Fibroblast of skin of abdomen (primary cell): Measurements from ENCODE around the gene ANXA3.
"Not testable (repeated sequence)": the region's sequence is repeated elsewhere in the genome, so short reads cannot be mapped to it uniquely, and the experiment has no call there.

ENCODE experiments used
- DNase-seq: peaks from one replicate; pipeline ENCODE4 v3.0.0-alpha.2; 2013

Gene ANXA3

GRCh38 chr4:78543424-78544125 lies 8.0 kb upstream of the ANXA3 start:
- peak; percentile 37 for DNase-seq

DNA sequence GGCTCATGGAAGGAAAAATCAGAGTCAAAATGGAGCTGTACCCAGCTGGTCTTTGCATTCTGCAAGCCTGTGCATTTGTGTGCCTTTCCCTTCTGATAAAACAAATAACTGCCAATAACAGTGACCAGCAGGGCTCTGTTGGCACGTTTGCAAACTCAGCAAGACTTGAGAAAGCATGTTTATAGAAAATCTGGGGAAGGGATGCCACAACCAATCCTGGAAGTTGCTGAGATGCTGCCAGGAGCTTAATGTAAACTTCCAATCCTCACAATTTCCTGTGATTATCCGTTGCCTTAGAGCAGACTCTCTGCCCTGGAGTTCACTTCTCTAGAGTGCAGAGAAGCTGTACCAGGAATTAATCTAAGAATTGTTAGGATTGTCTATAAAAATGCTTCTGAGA lies 6.9 kb upstream of the ANXA3 start:
- no peak for DNase-seq

GRCh38 chr4:78545275-78546246 lies 6.0 kb upstream of the ANXA3 start:
- DNase-seq: peak; percentile 18

DNA sequence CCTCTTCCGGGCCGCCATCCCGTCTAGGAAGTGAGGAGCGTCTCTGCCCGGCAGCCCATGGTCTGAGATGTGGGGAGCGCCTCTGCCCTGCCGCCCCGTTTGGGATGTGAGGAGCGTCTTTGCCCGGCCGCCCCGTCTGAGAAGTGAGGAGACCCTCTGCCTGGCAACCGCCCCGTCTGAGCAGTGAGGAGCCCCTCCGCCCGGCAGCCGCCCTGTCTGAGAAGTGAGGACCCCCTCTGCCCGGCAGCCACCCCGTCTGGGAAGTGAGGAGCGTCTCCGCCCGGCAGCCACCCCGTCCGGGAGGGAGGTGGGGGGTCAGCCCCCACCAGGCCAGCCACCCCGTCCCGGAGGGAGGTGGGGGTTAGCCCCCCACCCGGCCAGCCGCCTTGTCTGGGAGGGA lies 3.7 kb upstream of the ANXA3 start:
- DNase-seq: not testable (repeated sequence)

- not testable (repeated sequence) for DNase-seq
Observed at GRCh38 chr4:78548889-78549288, 2.7 kb upstream of the ANXA3 start.

DNA sequence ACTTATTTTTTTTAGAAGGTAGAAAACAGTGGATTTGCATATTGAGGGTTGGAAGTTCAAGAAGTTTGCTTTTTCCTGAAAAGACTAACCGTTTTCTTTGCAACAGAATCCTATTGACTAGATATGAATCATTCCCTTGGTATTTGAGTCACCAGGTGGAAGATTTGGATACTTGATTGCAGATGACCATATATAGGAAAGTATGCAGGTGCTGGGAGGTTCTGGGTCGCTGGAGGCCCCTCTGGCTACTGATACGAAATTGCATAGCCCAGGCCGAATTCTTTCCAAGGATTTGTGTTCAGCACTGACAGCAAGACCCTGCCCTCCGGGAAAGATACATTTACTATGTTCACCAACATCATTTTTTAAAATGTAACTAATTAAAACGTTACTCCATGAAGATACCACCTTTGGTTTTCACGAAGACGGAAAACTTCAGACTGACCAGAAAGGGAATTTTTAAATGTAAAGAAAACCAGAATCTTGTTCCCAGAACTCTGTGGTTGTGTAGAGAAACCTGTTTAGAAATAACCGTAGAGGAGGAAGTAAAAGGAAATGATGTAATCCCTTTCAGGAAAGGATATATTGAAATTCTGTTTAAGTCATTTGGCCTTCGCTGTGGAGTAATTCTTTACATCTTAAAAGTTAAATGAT lies 946 bp downstream of the ANXA3 start:
- peak; percentile 41 for DNase-seq

- DNase-seq: no peak
Observed at GRCh38 chr4:78553043-78553396, 1.4 kb downstream of the ANXA3 start.

- DNase-seq: no peak
Observed at GRCh38 chr4:78553529-78554060, 2.0 kb downstream of the ANXA3 start.

GRCh38 chr4:78556665-78557064 lies 5.1 kb downstream of the ANXA3 start:
- no peak for DNase-seq

- DNase-seq: no peak
Observed at GRCh38 chr4:78557841-78558240, 6.3 kb downstream of the ANXA3 start.

DNA sequence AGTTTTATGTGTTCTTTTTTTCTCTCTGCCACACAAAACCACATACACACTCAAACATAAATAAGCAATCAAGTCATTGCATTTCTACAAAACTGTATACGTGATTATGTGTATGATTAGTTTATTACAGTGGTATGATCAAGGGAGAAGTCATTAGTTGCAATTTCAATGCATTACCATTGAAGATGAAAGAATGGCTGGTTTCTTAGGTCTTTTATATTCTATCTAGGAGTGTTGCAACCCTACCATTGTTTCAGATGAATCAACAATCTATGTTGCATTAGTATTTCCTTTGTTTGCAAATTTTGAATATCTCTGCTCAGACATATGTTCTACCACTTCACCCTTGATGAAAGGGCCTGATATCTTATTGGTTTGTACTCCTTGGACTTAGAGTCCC lies 6.8 kb downstream of the ANXA3 start:
- DNase-seq: no peak

DNA sequence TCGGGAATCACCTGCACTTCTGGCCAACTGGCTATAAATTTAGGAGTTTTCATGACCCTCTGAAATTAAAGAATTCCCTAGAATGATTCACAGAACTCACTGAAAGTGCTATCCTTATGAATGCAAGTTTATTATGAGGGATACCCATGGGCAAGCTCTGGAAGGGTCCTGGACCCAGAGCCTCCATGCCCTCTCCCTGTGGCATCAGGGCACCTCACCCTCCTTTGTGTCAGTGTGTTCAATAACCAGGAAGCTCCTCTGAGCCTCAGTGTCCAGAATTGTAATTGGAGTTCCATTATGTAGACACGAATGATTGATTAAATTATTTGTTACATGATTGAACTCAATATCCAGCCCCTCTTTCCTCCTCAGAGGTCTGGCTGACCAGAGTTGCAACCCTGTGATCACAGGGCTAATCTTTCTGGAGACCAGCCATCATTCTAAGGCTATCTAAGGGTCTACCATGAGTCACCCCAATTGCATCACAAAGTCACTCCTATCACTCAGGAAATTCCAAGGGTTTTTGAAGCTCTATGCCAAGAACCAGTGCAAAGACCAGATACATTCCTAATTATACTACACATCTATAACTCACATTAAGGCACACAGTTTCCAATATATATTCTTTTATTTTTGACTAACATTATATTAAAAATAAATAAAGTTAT lies 8.9 kb downstream of the ANXA3 start:
- peak; percentile 90 for DNase-seq

- peak; percentile 48 for DNase-seq
Observed at GRCh38 chr4:78561677-78562076, 10.1 kb downstream of the ANXA3 start.

GRCh38 chr4:78562687-78563086 lies 11.1 kb downstream of the ANXA3 start:
- no peak for DNase-seq

DNA sequence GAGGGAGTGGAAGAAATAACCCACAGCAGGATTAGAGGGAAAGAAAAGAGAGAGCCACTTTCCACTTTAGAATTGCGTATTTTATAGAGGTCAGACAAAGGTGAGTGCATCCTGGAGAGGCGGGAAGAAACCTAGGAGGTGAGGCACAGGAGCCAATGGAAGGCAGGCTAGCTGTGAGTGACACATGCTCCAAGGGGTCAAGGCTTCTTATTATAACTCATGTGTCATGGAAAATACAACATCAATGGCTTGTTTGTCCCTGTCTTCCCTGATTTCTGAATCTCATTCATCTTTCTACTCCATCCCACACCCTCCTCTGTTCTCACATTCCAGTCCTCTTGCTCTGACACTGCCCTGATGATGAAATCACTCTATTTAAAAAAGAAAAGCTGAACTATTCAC lies 14.4 kb downstream of the ANXA3 start:
- peak; percentile 74 for DNase-seq

- no peak for DNase-seq
Observed at GRCh38 chr4:78566834-78567499, 15.4 kb downstream of the ANXA3 start.

DNA sequence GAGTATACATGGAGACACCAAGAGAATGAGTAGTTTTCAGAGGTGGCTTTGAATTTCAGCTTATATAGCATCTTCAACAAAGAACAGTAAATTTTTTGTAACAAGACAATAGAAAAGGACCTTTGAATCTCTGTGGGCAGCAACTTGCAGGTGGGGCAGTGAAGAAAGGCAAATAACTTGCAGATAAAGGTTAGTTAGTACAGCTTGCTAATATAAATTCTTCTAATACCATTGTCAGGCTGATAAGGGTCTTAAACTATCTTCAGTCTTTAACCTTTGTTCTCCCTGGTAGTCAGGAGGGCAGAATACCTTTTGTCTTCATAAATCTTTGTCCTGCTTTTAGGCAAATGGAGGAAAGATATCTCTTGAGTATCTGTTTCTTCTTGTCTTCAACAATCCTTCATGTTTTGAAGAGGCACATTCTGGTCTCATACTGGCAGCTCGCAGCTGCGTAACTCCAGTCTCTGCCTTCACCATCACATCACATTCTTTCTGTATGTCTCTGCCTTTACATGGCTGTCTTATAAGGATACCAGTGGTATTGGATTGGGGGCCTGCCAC lies 16.0 kb downstream of the ANXA3 start:
- DNase-seq: no peak

GRCh38 chr4:78568640-78569305 lies 17.2 kb downstream of the ANXA3 start:
- no peak for DNase-seq

DNA sequence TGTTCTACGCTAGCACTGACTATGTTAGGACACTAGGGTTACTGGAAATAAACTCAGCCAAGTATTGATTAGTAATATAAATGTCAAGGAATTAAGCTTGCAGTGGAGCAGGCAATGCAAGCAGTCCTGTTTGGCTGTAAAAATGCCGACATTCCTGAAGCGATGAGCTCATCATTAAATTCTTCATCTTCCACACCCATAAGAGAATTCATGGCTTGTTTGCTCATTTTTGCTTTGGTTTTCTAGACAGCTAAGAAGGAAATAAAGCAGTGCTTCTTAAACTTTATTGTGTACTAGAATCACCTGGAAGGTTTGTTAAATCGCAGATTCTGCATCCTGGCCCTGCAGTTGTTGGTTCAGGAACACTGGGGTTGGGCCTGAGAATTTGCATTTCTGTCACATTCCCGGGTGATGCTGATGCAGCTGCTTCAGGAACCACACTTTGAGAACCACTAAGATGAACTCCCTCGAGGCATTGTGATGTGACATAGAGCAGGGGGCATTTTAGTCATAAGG lies 17.8 kb downstream of the ANXA3 start:
- DNase-seq: peak; percentile 88

- no peak for DNase-seq
Observed at GRCh38 chr4:78570117-78570516, 18.5 kb downstream of the ANXA3 start.

- no peak for DNase-seq
Observed at GRCh38 chr4:78571804-78572203, 20.2 kb downstream of the ANXA3 start.
